Stimulated activated CD8-positive, alpha-beta memory T cell treated with anti-CD3 and anti-CD28 coated beads, Interleukin-7, amount 100 ng/mL, for 48 hours (primary cell): ENCODE data around the gene IFI35.
"Not testable (repeated sequence)": the region's sequence is repeated elsewhere in the genome, so short reads cannot be mapped to it uniquely, and the experiment has no call there.

Experiments
- DNase-seq, 2 donors: peaks; one replicate each; pipeline ENCODE4 v3.0.0-alpha.2; 2020; ENCODE audit warnings: low read depth in 1 of 2; ENCODE audit errors: extremely low read depth in 1 of 2

IFI35 gene

GRCh38 chr17:43006639-43007551, at the start of gene IFI35:
Gene IFI35 (plus strand): TSS chr17:43006784. CDS start chr17:43006948, 164 bp downstream.
- peak; percentile 72 to 83 for DNase-seq

- peak; percentile 80 to 87 for DNase-seq
Observed at GRCh38 chr17:42964161-42964932, 42.2 kb upstream of the IFI35 start, which contains the start of gene AARSD1. Gene AARSD1 (minus strand): TSS chr17:42964454. CDS start chr17:42964440, 14 bp downstream.

GRCh38 chr17:42967925-42968324, 38.7 kb upstream of the IFI35 start:
- no peak for DNase-seq

GRCh38 chr17:42969001-42969581, 37.5 kb upstream of the IFI35 start:
- no peak for DNase-seq

- no peak for DNase-seq
Observed at GRCh38 chr17:42971589-42971988, 35.0 kb upstream of the IFI35 start.

GRCh38 chr17:42973323-42973722, 33.3 kb upstream of the IFI35 start:
- DNase-seq: not testable (repeated sequence)

GRCh38 chr17:42975265-42975664, 31.3 kb upstream of the IFI35 start:
- no peak for DNase-seq

GRCh38 chr17:42975701-42976100, 30.9 kb upstream of the IFI35 start:
- not testable (repeated sequence) for DNase-seq

- DNase-seq: no peak
Observed at GRCh38 chr17:42979511-42980273, 26.9 kb upstream of the IFI35 start, which contains the start of gene PTGES3L. Gene PTGES3L (minus strand): TSS chr17:42980080. CDS start chr17:42980053, 27 bp downstream.

- peak; percentile 86 for DNase-seq
Observed at GRCh38 chr17:42980274-42980765, 26.3 kb upstream of the IFI35 start, which contains the start of gene RUNDC1. Gene RUNDC1 (plus strand): TSS chr17:42980565. CDS start chr17:42980577, 12 bp downstream.

- DNase-seq: peak; percentile 46 to 70
Observed at GRCh38 chr17:42980766-42981397, 25.7 kb upstream of the IFI35 start.

- no peak for DNase-seq
Observed at GRCh38 chr17:42982266-42982665, 24.3 kb upstream of the IFI35 start.

- DNase-seq: no peak
Observed at GRCh38 chr17:42985225-42985624, 21.4 kb upstream of the IFI35 start.

GRCh38 chr17:42989141-42989540, 17.4 kb upstream of the IFI35 start:
- DNase-seq: no peak

- no peak for DNase-seq
Observed at GRCh38 chr17:42989726-42990652, 16.6 kb upstream of the IFI35 start.

- no peak for DNase-seq
Observed at GRCh38 chr17:42991471-42991870, 15.1 kb upstream of the IFI35 start.

GRCh38 chr17:42992872-42993271, 13.7 kb upstream of the IFI35 start:
- no peak for DNase-seq

GRCh38 chr17:42993913-42994312, 12.7 kb upstream of the IFI35 start:
- DNase-seq: not testable (repeated sequence)
